A549 (cell line): ENCODE measurements around the gene CSTPP1.

Experiments used
- KDM5A ChIP-seq: fragments of 200-600 bp; sonication (generic); IDR thresholded peaks from 2 replicates; pipeline ENCODE4 v1.6.1; 2016; ENCODE audit warnings: antibody characterized with exemption, mild to moderate bottlenecking
- POLR2A ChIP-seq: IDR thresholded peaks from 2 replicates; pipeline ENCODE4 v1.6.1; 2012; ENCODE audit warnings: mild to moderate bottlenecking, low read length
- POLR2AphosphoS2 ChIP-seq: conservative IDR thresholded peaks from 2 replicates; pipeline ENCODE4 v1.6.1; 2012; ENCODE audit warnings: low read length, improper control_type of control experiment, inconsistent platforms
- RARB ChIP-seq: fragments of 250-450 bp; sonication (Bioruptor Pico); IDR thresholded peaks from 2 replicates; pipeline ENCODE4 v1.8.0; 2021; ENCODE audit warnings: mild to moderate bottlenecking, moderate library complexity
- RNF2 ChIP-seq: fragments of 200-600 bp; sonication (generic); IDR thresholded peaks from 2 replicates; pipeline ENCODE4 v1.6.1; 2016; ENCODE audit warnings: low read depth, mild to moderate bottlenecking, antibody characterized with exemption, moderate library complexity, borderline replicate concordance
- ZNF302 ChIP-seq: fragments of 250-450 bp; sonication (Bioruptor Pico); IDR thresholded peaks from 2 replicates; pipeline ENCODE4 v1.9.0; 2021; ENCODE audit warnings: inconsistent platforms, mild to moderate bottlenecking, moderate library complexity
- TF ChIP-seq, protein P1 (sequence below): fragments of >200 bp; sonication (Bioruptor Twin); formaldehyde crosslinking; IDR thresholded peaks from 3 replicates; pipeline ENCODE4 v1.5.1; 2016
- TF ChIP-seq, protein P2 (sequence below): IDR thresholded peaks from 2 replicates; pipeline ENCODE4 v1.6.1; 2012
- TF ChIP-seq, protein P3 (sequence below): fragments of 250-450 bp; sonication (Bioruptor Pico); IDR thresholded peaks from 2 replicates; pipeline ENCODE4 v1.5.0; 2021; ENCODE audit warnings: mild to moderate bottlenecking, moderate library complexity, borderline replicate concordance

DNA sequence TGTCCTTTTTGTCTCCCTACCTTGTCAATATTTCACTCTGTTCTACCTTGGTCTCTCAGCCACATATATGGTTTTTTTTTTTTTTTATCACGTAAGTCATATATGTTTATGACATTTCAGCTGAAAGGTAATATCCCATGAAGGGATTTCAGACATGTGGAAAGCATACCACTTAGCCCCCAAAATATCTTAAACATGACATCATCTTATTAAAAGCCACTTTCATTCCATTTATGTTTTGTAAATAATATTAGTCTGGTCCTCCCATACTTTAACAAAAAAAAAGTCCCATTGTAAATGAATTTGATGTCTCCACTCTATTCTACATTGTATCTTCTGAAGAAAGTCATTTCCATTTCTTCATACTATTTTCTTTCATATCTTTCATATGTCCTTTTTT is 85.4 kb downstream of the CSTPP1 start:
- no peak for TF ChIP-seq POLR2A
- TF ChIP-seq, protein P1, sequence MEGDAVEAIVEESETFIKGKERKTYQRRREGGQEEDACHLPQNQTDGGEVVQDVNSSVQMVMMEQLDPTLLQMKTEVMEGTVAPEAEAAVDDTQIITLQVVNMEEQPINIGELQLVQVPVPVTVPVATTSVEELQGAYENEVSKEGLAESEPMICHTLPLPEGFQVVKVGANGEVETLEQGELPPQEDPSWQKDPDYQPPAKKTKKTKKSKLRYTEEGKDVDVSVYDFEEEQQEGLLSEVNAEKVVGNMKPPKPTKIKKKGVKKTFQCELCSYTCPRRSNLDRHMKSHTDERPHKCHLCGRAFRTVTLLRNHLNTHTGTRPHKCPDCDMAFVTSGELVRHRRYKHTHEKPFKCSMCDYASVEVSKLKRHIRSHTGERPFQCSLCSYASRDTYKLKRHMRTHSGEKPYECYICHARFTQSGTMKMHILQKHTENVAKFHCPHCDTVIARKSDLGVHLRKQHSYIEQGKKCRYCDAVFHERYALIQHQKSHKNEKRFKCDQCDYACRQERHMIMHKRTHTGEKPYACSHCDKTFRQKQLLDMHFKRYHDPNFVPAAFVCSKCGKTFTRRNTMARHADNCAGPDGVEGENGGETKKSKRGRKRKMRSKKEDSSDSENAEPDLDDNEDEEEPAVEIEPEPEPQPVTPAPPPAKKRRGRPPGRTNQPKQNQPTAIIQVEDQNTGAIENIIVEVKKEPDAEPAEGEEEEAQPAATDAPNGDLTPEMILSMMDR, result no peak
- no peak for TF ChIP-seq RARB
- TF ChIP-seq, protein P2, sequence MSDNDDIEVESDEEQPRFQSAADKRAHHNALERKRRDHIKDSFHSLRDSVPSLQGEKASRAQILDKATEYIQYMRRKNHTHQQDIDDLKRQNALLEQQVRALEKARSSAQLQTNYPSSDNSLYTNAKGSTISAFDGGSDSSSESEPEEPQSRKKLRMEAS, result no peak
- TF ChIP-seq POLR2AphosphoS2, result no peak
- no peak for TF ChIP-seq ZNF302 (CRISPR knock-in tag)
- TF ChIP-seq, protein P3, sequence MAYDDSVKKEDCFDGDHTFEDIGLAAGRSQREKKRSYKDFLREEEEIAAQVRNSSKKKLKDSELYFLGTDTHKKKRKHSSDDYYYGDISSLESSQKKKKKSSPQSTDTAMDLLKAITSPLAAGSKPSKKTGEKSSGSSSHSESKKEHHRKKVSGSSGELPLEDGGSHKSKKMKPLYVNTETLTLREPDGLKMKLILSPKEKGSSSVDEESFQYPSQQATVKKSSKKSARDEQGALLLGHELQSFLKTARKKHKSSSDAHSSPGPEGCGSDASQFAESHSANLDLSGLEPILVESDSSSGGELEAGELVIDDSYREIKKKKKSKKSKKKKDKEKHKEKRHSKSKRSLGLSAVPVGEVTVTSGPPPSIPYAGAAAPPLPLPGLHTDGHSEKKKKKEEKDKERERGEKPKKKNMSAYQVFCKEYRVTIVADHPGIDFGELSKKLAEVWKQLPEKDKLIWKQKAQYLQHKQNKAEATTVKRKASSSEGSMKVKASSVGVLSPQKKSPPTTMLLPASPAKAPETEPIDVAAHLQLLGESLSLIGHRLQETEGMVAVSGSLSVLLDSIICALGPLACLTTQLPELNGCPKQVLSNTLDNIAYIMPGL (CRISPR knock-in tag), result no peak
- no peak for TF ChIP-seq KDM5A
- no peak for TF ChIP-seq RNF2
